PC-9 (cell line): ENCODE measurements around the gene ZNF146.

Experiments
- EZH2 ChIP-seq: fragments of 200-600 bp; sonication (generic); IDR thresholded peaks from 2 replicates; pipeline ENCODE4 v1.8.0; 2017; ENCODE audit warnings: antibody characterized with exemption, low read depth
- TF ChIP-seq, protein P1 (sequence below): fragments of 200-600 bp; sonication (generic); conservative IDR thresholded peaks from 2 replicates; pipeline ENCODE4 v1.6.1; 2017; ENCODE audit warnings: mixed run types, antibody characterized with exemption, mild to moderate bottlenecking, moderate library complexity

DNA sequence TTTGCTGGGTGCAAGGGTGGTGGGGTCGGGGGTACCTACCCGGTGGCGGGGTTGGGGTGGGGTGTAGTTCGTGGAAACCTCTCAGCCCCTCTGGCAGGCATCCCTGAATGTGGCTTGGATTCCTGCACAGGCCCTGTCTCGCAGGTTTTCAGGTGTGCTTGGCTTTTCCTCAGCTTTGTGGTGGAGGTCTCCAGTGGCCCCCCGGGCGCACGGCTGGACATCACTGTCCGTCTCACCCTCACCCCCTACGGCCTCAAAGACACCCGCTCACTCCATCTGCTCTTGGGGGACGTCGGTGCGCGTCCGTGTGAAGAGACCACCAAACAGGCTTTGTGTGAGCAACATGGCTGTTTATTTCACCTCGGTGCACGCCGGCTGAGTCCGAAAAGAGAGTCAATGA, 44.3 kb downstream of the ZNF146 start:
- TF ChIP-seq, protein P1, sequence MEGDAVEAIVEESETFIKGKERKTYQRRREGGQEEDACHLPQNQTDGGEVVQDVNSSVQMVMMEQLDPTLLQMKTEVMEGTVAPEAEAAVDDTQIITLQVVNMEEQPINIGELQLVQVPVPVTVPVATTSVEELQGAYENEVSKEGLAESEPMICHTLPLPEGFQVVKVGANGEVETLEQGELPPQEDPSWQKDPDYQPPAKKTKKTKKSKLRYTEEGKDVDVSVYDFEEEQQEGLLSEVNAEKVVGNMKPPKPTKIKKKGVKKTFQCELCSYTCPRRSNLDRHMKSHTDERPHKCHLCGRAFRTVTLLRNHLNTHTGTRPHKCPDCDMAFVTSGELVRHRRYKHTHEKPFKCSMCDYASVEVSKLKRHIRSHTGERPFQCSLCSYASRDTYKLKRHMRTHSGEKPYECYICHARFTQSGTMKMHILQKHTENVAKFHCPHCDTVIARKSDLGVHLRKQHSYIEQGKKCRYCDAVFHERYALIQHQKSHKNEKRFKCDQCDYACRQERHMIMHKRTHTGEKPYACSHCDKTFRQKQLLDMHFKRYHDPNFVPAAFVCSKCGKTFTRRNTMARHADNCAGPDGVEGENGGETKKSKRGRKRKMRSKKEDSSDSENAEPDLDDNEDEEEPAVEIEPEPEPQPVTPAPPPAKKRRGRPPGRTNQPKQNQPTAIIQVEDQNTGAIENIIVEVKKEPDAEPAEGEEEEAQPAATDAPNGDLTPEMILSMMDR: no peak
- TF ChIP-seq EZH2: no peak
